Thyroid gland (tissue), 4 donors: Measurements from ENCODE around the gene PANX2.
"Not testable (repeated sequence)": the region's sequence is repeated elsewhere in the genome, so short reads cannot be mapped to it uniquely, and the experiment has no call there.

Experiments used
- CTCF ChIP-seq, 6 experiments: fragments of 200-600 bp in 3 of 6; fragments of 450-650 bp in 3 of 6; sonication (generic) in 3 of 6; IDR thresholded peaks; one replicate each; pipeline ENCODE4 v1.5.1; 2016 to 2019; ENCODE audit warnings: antibody characterized with exemption in 6 of 6, mild to moderate bottlenecking in 2 of 6, inconsistent platforms in 1 of 6, moderate library complexity in 1 of 6
- POLR2A ChIP-seq, 2 donors: fragments of 450-650 bp; IDR thresholded peaks; one replicate each; pipeline ENCODE4 v1.6.1; 2017; ENCODE audit warnings: antibody characterized with exemption in 2 of 2, mild to moderate bottlenecking in 2 of 2, moderate library complexity in 1 of 2

GRCh38 chr22:50137277-50137676, 33.3 kb upstream of the PANX2 start:
- not testable (repeated sequence) for TF ChIP-seq CTCF, POLR2A (IDR thresholded peaks at IDR 0.05)
